ENCODE data around the gene SH3PXD2B.
"Not testable (repeated sequence)": the region's sequence is repeated elsewhere in the genome, so short reads cannot be mapped to it uniquely, and the experiment has no call there.

Gene SH3PXD2B

DNA sequence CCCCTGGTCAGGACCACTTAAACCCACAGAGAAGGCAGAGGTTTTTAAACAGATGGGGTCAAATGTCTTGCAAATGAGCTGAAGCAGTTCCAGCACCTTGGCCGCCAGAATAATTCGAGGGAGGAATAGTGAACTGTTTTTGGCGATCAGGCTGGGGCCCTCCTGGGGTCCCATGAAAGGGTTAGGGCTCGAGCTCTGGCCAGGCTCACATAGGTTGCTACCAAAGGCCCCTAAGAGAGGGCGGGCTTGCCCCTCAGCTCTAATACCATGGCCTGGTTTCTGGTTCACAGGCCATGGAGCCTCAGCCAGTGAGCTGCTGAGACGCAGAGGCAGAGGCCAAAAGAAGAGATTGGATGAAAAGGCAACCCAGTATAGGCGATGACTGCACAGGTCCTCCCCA lies 96.0 kb downstream of the SH3PXD2B start:
- TF ChIP-seq CTCF (IDR thresholded peaks at IDR 0.05): no peak
- TF ChIP-seq ZFX (IDR thresholded peaks at IDR 0.05; ENCODE audit: borderline replicate concordance): no peak
- H3K27ac ChIP-seq: no peak overlapping the region

GRCh38 chr5:172356527-172356926 lies 97.8 kb downstream of the SH3PXD2B start:
- H3K27ac ChIP-seq: no peak overlapping the region
- TF ChIP-seq CTCF (IDR thresholded peaks at IDR 0.05) (no peak), ZFX (IDR thresholded peaks at IDR 0.05; ENCODE audit: borderline replicate concordance) (no peak)

GRCh38 chr5:172356047-172356446 lies 98.3 kb downstream of the SH3PXD2B start:
- TF ChIP-seq CTCF (IDR thresholded peaks at IDR 0.05): no peak
- no peak for TF ChIP-seq ZFX (IDR thresholded peaks at IDR 0.05; ENCODE audit: borderline replicate concordance)

GRCh38 chr5:172353846-172354245 lies 100.5 kb downstream of the SH3PXD2B start:
- TF ChIP-seq CTCF (IDR thresholded peaks at IDR 0.05) (no peak), ZFX (IDR thresholded peaks at IDR 0.05; ENCODE audit: borderline replicate concordance) (no peak)
- H3K27ac ChIP-seq: no peak overlapping the region

More at GRCh38 chr5:172356047-172356446, 98.3 kb downstream of the SH3PXD2B start:
- no peak overlapping the region for H3K27ac ChIP-seq

GRCh38 chr5:172353271-172353812 lies 101.0 kb downstream of the SH3PXD2B start:
- TF ChIP-seq ZFX (IDR thresholded peaks at IDR 0.05; ENCODE audit: borderline replicate concordance) (no peak), CTCF (IDR thresholded peaks at IDR 0.05) (no peak)
- H3K27ac ChIP-seq: no peak overlapping the region

DNA sequence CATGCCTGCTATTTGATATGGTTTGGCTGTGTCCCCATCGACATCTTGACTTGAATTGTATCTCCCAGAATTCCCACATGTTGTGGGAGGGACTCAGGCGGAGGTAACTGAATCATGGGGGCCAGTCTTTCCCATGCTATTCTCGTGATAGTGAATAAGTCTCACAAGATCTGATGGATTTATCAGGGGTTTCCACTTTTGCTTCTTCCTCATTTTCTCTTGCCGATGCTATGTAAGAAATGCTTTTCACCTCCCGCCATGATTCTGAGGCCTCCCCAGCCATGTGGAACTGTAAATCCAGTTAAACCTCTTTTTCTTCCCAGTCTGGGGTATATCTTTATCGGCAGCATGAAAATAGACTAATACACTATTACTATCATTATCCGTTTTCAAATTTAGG lies 101.8 kb downstream of the SH3PXD2B start:
- not testable (repeated sequence) for H3K27ac ChIP-seq

DNA sequence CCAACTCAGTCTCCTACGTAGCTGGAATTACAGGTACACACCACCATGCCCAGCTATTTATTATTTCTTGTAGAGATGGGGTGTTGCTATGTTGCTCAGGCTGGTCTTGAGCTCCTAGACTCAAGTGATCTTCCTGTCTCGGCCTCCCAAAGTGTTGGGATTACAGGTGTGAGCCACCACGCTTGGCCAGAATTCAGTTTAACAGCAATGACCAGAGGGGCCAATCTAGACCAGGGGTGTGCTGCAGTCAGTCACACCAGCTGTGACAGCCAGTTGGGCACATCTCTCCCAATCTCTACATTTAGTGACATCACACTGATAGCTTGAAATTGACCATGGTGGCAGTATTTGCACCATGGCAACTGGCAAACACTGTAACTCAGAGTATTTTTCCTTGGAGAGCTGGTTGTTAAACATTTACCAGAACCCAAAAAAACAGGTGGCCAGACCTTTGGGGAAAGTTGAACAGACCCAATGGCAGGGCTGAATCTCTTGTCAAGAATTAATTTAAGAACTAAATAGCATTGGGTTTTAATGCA lies 103.0 kb downstream of the SH3PXD2B start:
- TF ChIP-seq CTCF (IDR thresholded peaks at IDR 0.05) (no peak), ZFX (IDR thresholded peaks at IDR 0.05; ENCODE audit: borderline replicate concordance) (no peak)
- no peak overlapping the region for H3K27ac ChIP-seq

Measured in 22Rv1 (cell line).